SU-DHL-6 (cell line): ENCODE data around the gene EMILIN2.

Experiments
- H2AFZ ChIP-seq: fragments of 200-600 bp; sonication (generic); 2 replicates; pipeline ENCODE4 v1.6.1; 2014; ENCODE audit warnings: low read depth, mild to moderate bottlenecking, moderate library complexity, mixed read lengths, antibody characterized with exemption, low read length; ENCODE audit not compliant: severe bottlenecking
- H3F3A ChIP-seq: fragments of 200-600 bp; shearing (Covaris generic); 2 replicates; pipeline ENCODE4 v1.6.0; 2016; ENCODE audit warnings: antibody characterized with exemption, mild to moderate bottlenecking; ENCODE audit not compliant: insufficient read depth
- H3K27ac ChIP-seq: fragments of 200-600 bp; sonication (generic); 2 replicates; pipeline ENCODE4 v1.5.1; 2016; ENCODE audit warnings: low read depth, mild to moderate bottlenecking, low read length, moderate library complexity, mixed read lengths
- H3K27me3 ChIP-seq: fragments of 200-600 bp; sonication (generic), shearing (Covaris generic); 2 replicates; pipeline ENCODE4 v1.6.0; 2014; ENCODE audit warnings: mild to moderate bottlenecking, low read length
- H3K36me3 ChIP-seq: fragments of 200-600 bp; sonication (generic); 2 replicates; pipeline ENCODE4 v1.6.1; 2014; ENCODE audit warnings: mild to moderate bottlenecking, low read length, mixed read lengths
- H3K4me2 ChIP-seq: fragments of 300-600, 200-600 bp; shearing (Covaris generic), sonication (generic); 2 replicates; pipeline ENCODE4 v1.6.0; 2014; ENCODE audit warnings: low read length, low read depth, mild to moderate bottlenecking; ENCODE audit not compliant: poor library complexity, severe bottlenecking
- H3K4me3 ChIP-seq: fragments of 200-600 bp; sonication (generic); 2 replicates; pipeline ENCODE4 v1.5.1; 2014; ENCODE audit warnings: antibody characterized with exemption, low read length, mild to moderate bottlenecking, mixed read lengths; ENCODE audit not compliant: insufficient read depth, poor library complexity, severe bottlenecking
- H3K79me2 ChIP-seq: fragments of 200-600 bp; sonication (generic); 2 replicates; pipeline ENCODE4 v1.6.1; 2014; ENCODE audit warnings: mild to moderate bottlenecking, low read length, moderate library complexity; ENCODE audit not compliant: insufficient read depth
- H3K9ac ChIP-seq: fragments of 200-600 bp; sonication (generic); 2 replicates; pipeline ENCODE4 v1.7.0; 2014; ENCODE audit warnings: mild to moderate bottlenecking, low read length
- H3K9me2 ChIP-seq: fragments of 200-600 bp; sonication (generic); replicated peaks from 2 replicates; pipeline ENCODE4 v1.6.1; 2014; ENCODE audit warnings: low read length; ENCODE audit not compliant: insufficient read depth
- H3K9me3 ChIP-seq: fragments of 200-600 bp; sonication (generic); 2 replicates; pipeline ENCODE4 v1.6.1; 2014; ENCODE audit warnings: low read length, mixed read lengths; ENCODE audit not compliant: insufficient read depth
- H4K20me1 ChIP-seq: fragments of 200-600 bp; sonication (generic); 2 replicates; pipeline ENCODE4 v1.6.1; 2014; ENCODE audit warnings: low read depth, mild to moderate bottlenecking, antibody characterized with exemption, low read length, moderate library complexity, mixed read lengths
- CTCF ChIP-seq: fragments of 200-600 bp; sonication (generic); IDR thresholded peaks from one replicate; pipeline ENCODE4 v1.5.1; 2017; ENCODE audit warnings: antibody characterized with exemption, mild to moderate bottlenecking, low read length, moderate library complexity; ENCODE audit not compliant: insufficient read depth, poor library complexity, severe bottlenecking
- EZH2phosphoT487 ChIP-seq: fragments of 200-600 bp; sonication (generic), shearing (Covaris generic); conservative IDR thresholded peaks from 2 replicates; pipeline ENCODE4 v1.6.1; 2018; ENCODE audit warnings: mild to moderate bottlenecking, antibody characterized with exemption, low read length, moderate library complexity, mixed read lengths

The EMILIN2 gene

DNA sequence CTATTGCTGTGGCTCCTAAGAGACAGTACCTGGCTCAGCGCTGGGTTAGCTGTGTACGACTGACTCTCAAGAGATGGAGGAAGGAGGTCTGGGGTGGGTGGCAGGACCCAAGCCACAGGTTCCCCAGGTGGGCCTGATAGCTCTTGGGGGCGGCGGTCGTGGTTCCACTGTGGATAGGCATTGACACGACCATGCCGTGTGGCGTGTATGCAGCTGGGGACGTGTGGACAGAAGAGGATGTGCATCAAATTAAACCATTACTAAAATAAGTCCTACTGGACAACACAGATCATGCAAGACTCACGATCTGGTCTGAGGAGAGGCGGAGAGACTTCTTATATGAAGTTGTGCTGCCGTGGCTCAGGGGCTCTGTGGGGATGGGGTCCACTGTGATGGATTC, 78.1 kb downstream of the EMILIN2 start:
- no peak for TF ChIP-seq EZH2phosphoT487
- TF ChIP-seq CTCF: no peak
- no peaks in the 10 kb centered on the region for H3K27me3 ChIP-seq
- H4K20me1 ChIP-seq: no peaks in the 10 kb centered on the region
- H3K9ac ChIP-seq: no peak overlapping the region
- H3K9me2 ChIP-seq: no peaks in the 10 kb centered on the region
- H3K79me2 ChIP-seq: no peaks in the 10 kb centered on the region
- H3F3A ChIP-seq: no peaks in the 10 kb centered on the region
- no peak overlapping the region for H3K4me3 ChIP-seq
- no peak overlapping the region for H2AFZ ChIP-seq
- H3K4me2 ChIP-seq: no peak overlapping the region
- no peak overlapping the region for H3K27ac ChIP-seq
- H3K36me3 ChIP-seq: no peaks in the 10 kb centered on the region
- no peaks in the 10 kb centered on the region for H3K9me3 ChIP-seq

DNA sequence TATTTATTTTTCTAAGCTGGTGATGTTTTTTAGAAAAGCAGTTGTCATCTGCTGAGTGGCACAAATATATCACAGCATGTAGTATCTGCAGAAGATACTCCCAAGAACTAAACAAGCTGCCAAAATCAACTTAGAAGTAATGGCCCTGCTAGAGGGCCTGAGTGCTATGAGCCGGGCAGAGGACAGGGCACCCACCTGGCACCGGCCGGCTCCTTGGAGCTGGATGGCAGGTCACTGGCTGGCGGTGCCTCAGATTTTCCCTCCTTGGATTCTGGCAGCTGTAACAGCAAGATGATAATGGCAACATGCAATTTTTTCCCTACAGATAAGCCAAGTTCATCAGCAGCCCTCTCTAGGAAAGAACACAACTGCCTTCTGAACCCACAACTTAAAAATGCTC, 79.7 kb downstream of the EMILIN2 start:
- H3K27ac ChIP-seq: no peak overlapping the region
- H3F3A ChIP-seq: no peaks in the 10 kb centered on the region
- H3K79me2 ChIP-seq: no peaks in the 10 kb centered on the region
- no peaks in the 10 kb centered on the region for H4K20me1 ChIP-seq
- no peaks in the 10 kb centered on the region; the same call in 1 of the 2 replicates for H3K36me3 ChIP-seq
- no peaks in the 10 kb centered on the region for H3K9me2 ChIP-seq
- TF ChIP-seq EZH2phosphoT487: no peak
- no peak for TF ChIP-seq CTCF
- no peak overlapping the region for H3K9ac ChIP-seq
- no peaks in the 10 kb centered on the region for H3K27me3 ChIP-seq
- H2AFZ ChIP-seq: no peak overlapping the region
- no peaks in the 10 kb centered on the region for H3K9me3 ChIP-seq
- H3K4me2 ChIP-seq: no peak overlapping the region
- H3K4me3 ChIP-seq: no peak overlapping the region

DNA sequence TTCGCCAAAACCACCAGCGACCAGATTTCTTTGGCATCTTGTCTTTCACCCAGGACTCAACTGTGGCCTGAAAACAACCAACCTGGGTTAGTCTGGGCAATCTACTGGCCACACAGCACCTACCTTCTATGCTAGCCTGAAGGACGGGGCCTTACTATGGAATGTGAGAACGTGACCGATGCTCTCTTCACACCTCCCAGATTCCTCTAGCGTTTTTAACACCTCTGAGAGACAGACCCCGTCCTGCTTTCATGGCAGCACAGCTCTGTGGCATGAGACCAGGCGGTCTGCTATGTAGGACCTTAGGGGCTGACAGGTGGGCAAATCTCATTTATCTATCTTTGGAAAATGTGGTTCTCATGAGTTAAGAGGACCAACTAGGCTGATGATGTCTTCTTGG, 80.9 kb downstream of the EMILIN2 start:
- Histone ChIP-seq H4K20me1 (no peaks in the 10 kb centered on the region), H3K27me3 (no peaks in the 10 kb centered on the region), H3K4me2 (no peak overlapping the region), H3K4me3 (no peak overlapping the region), H3K36me3 (no peaks in the 10 kb centered on the region; the same call in 1 of the 2 replicates), H3K27ac (no peak overlapping the region), H3K9me3 (no peaks in the 10 kb centered on the region), H3K9me2 (no peaks in the 10 kb centered on the region), H3K9ac (no peak overlapping the region), H2AFZ (no peak overlapping the region), H3K79me2 (no peaks in the 10 kb centered on the region), H3F3A (no peaks in the 10 kb centered on the region)
- TF ChIP-seq CTCF (no peak), EZH2phosphoT487 (no peak)
